GM12875 (cell line): ENCODE results near the gene ITGA1.
"Not testable (repeated sequence)": the region's sequence is repeated elsewhere in the genome, so short reads cannot be mapped to it uniquely, and the experiment has no call there.

Experiments used
- H3K4me3 ChIP-seq: one replicate; pipeline ENCODE4 v1.5.1; 2011; ENCODE audit warnings: low read depth, low read length, control low read depth
- TF ChIP-seq, protein P1 (sequence below): IDR thresholded peaks from 2 replicates; pipeline ENCODE4 v1.5.1; 2011; ENCODE audit warnings: low read depth, mild to moderate bottlenecking, control low read depth, inconsistent platforms, low read length, moderate library complexity, borderline replicate concordance; ENCODE audit not compliant: insufficient read depth

Gene ITGA1

DNA sequence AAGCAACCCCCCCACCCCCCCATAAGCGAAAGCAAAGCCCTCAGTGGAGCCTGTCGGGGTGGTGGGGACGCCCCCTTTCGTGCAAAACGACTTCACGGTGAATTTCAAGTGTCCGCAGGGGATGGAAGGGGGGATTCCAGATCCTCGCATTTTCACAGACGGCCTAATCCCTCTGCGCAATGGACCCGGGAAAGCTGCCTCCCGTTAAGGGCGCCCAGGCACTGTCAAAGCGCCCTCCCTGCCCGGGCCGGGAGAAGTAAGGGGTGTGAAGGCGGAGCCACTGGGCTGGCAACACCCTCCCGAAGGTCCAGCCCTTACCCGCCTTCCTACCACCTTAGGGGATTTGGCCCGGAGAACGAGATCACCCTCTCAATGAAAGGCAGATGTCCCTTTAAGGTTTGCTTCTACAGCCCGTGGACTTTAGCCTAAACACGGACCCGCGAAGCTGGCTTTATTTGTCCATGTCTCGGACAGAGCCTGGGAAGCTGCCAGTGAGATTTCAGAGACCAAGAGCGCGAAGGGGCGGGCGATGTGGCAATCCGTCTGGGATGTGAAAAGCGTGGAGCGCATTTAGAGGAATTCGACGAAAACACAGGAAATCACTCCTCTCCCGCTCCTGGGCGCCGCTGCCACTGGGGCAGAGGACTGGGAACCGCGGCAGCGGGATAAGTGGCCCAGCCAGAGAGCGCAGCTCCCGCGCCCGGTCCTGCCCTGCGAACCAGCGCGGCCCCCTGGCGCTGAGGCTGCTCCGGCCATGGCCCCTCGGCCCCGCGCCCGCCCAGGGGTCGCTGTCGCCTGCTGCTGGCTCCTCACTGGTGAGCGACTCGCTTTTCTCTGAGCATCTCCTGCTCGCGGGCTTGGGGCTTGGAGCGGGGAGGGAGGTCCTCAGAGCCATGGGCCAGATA, at the start of gene ITGA1, which contains the start of gene PELO:
TSS of gene ITGA1 (plus strand) at position 317 of the 905 bp plus-strand sequence. CDS start at position 755, 438 bp downstream.
TSS of gene PELO (plus strand) at position 317 of the 905 bp plus-strand sequence. CDS start 12,479 bp downstream, outside the sequence.
- H3K4me3 ChIP-seq: peak within 1 kb of the TSS; percentile 61

DNA sequence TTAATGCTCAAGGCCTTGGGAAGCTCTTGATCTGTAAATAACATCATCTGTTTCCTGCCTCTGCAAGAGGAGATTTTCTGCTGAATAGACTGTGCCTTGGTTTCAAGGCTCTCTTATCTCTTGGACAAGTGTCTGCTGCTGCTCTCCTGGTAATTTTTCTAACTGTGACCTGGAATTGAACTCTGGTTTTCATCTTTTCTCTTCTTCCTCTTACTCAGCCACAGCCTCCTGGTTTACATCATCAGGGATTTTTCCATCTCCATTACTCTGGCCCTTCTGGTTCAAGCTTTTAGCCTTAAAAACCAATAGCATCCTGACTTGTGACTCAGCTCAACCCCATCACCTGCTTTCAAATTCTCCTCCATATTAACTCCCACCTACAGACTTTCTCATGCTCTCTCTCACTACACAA, 49.6 kb upstream of the ITGA1 start:
- H3K4me3 ChIP-seq: no peak overlapping the region
- TF ChIP-seq, protein P1, sequence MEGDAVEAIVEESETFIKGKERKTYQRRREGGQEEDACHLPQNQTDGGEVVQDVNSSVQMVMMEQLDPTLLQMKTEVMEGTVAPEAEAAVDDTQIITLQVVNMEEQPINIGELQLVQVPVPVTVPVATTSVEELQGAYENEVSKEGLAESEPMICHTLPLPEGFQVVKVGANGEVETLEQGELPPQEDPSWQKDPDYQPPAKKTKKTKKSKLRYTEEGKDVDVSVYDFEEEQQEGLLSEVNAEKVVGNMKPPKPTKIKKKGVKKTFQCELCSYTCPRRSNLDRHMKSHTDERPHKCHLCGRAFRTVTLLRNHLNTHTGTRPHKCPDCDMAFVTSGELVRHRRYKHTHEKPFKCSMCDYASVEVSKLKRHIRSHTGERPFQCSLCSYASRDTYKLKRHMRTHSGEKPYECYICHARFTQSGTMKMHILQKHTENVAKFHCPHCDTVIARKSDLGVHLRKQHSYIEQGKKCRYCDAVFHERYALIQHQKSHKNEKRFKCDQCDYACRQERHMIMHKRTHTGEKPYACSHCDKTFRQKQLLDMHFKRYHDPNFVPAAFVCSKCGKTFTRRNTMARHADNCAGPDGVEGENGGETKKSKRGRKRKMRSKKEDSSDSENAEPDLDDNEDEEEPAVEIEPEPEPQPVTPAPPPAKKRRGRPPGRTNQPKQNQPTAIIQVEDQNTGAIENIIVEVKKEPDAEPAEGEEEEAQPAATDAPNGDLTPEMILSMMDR: no peak

More for the DNA sequence above, at the start of gene ITGA1, which contains the start of gene PELO:
- TF ChIP-seq, protein P1: 0 out of 2 replicates have a peak, but pooled peaks have one; percentile 18

DNA sequence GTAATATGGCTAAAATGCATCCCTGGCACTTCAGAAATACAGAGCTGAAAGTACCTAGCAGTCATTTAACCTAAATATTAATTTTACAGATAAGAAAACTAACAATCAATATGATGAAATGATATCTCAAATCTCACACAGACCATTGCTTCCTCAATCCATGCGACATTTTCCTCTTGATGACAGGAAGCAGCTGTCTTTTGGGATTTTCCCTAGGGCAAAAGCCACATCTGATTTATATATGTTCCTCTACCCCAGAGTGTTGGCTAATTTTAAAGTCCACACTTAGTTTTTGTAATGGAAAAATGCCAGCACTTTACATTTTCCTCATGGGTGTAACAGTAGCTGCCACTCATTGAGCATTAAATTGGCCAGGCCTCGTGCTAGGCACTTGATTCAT, 47.7 kb upstream of the ITGA1 start:
- TF ChIP-seq, protein P1: no peak

DNA sequence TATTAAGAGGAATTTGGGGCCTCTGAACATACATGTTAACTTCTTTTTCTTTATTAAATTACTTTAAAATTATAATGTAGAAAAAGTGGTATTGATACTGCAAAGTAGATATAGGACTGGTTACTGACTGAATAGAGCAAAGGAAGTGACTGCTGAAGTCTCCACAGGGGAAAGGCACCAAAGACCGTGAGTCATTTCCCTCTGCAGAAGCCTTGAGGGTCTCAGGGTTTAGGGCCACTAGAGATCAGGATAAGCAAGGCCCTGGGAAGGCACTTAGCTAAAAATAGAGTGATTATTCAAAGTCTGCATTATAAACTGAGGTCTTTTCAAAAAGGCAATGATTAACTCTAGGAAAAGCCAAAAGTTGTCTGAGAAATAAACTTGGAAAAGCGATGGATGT, 44.7 kb upstream of the ITGA1 start:
- H3K4me3 ChIP-seq: no peak overlapping the region
- TF ChIP-seq, protein P1: no peak

More for the DNA sequence above, 47.7 kb upstream of the ITGA1 start:
- no peak overlapping the region for H3K4me3 ChIP-seq

DNA sequence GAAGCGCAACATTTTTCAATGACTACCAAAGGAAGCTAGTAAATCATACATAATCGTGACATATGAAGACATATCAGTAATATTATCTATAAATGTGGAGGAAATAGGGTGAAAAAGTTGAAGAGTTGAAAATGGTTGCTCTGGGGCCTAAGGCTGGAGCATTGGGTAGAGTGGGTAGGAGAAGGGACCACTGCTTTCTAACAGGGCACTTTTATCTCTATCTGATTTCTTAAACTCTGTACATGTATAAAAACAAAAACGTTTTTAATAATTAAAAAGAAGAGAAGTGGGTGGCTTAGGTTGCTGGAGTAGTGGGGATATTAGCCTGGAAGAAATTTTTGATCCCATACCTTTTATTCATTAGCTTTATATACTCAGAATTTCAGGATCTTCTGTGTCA, 44.2 kb upstream of the ITGA1 start:
- TF ChIP-seq, protein P1: no peak

DNA sequence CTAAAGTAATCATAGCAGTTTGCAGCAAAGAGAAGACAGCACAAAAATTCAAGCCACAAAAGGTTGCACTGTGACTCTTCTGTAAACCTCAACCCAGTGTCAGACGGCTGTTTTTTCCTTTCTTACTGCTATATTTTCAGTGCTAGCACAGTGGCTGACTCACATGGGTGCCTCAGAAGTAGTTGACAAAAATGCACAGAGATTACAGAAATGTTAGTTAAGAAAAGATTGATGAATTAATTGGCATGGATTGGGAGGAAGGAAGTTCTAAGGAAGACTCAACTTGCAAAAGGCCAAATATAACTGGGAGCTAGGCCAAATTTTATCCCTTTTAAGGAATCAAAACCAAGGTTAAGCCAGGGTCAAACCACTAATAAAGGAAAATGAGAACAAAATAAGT, 43.7 kb upstream of the ITGA1 start:
- H3K4me3 ChIP-seq: no peak overlapping the region
- TF ChIP-seq, protein P1: no peak

More for the DNA sequence above, 44.2 kb upstream of the ITGA1 start:
- H3K4me3 ChIP-seq: no peak overlapping the region

DNA sequence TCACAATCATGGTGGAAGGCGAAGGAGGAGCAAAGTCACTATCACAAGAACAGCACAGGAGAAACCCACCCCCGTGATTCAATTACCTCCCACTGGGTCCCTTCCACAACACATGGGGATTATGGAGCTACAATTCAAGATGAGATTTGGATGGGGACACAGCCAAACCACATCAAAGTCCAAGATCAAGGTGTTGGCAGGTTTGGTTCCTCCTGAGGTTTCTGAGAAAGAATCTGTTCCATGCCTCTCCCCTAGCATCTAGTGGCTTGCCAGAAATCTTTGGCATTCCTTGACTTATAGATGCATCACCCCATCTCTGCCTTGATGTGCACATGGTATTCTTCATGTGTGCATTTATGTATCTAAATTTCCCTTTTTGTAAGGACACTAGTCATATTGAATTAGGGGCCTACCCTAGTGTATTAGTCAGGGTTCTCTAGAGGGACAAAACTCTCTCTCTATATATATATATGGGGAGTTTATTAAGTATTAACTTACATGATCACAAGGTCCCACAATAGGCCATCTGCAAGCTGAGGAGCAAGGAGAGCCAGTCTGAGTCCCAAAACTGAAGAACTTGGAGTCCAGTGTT, 42.8 kb upstream of the ITGA1 start:
- not testable (repeated sequence) for H3K4me3 ChIP-seq
